Breast epithelium (tissue), 3 donors: Measurements from ENCODE around the gene GRWD1.

Experiments
- POLR2A ChIP-seq: fragments of 450-650 bp; IDR thresholded peaks from one replicate; pipeline ENCODE4 v1.6.1; 2016; ENCODE audit warnings: antibody characterized with exemption, mild to moderate bottlenecking, moderate library complexity
- TF ChIP-seq, protein P1 (sequence below), 3 donors: fragments of 450-650 bp; IDR thresholded peaks; one replicate each; pipeline ENCODE4 v1.5.1; 2016 to 2017; ENCODE audit warnings: antibody characterized with exemption in 3 of 3, mild to moderate bottlenecking in 3 of 3, moderate library complexity in 3 of 3

DNA sequence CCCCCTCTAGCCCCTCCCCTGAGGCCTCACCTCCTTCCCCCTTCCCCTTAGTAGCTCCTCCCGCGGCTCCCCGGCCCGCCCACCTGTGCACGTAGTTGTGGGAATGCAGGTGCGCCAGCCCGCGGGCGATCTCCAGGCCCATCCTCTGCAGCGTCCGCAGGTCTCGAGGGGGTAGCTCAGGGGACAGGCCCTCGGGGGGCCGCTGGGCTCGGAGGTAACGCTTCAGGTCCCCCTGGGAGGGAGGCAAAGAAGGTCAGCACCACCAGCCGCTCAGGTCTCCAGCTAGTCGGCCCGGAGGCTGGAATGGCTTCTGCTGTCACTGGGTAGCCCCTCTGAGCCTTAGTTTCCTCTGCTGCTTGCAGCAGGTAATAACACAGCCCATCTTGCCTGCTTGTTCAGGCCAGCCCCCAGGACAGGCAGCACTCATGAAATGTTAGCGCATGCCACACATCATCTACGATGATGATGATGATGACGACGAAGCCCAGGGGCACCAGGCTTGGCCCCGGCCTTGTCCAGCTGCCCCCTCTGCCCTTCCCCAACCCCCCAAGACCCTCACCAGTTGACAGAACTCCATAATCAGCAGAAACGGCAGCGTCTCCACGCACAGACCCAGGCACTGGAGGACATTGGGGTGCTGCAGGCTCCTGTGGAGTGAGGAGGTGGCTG is 56.7 kb downstream of the GRWD1 start:
- TF ChIP-seq, protein P1, sequence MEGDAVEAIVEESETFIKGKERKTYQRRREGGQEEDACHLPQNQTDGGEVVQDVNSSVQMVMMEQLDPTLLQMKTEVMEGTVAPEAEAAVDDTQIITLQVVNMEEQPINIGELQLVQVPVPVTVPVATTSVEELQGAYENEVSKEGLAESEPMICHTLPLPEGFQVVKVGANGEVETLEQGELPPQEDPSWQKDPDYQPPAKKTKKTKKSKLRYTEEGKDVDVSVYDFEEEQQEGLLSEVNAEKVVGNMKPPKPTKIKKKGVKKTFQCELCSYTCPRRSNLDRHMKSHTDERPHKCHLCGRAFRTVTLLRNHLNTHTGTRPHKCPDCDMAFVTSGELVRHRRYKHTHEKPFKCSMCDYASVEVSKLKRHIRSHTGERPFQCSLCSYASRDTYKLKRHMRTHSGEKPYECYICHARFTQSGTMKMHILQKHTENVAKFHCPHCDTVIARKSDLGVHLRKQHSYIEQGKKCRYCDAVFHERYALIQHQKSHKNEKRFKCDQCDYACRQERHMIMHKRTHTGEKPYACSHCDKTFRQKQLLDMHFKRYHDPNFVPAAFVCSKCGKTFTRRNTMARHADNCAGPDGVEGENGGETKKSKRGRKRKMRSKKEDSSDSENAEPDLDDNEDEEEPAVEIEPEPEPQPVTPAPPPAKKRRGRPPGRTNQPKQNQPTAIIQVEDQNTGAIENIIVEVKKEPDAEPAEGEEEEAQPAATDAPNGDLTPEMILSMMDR (IDR thresholded peaks at IDR 0.05) = no peak
- no peak for TF ChIP-seq POLR2A
